ENCODE data around the gene CC2D2A.

CC2D2A gene

GRCh38 chr4:15469402-15470127, at the start of gene CC2D2A:
CC2D2A (plus strand) TSS chr4:15469882; CDS start chr4:15475933, 6,051 bp downstream.
- DNase-seq: peak; percentile 7

GRCh38 chr4:15420642-15421041, 49.0 kb upstream of the CC2D2A start:
- no peak for DNase-seq

- DNase-seq: no peak
Measured at GRCh38 chr4:15423285-15423711, 46.4 kb upstream of the CC2D2A start.

GRCh38 chr4:15425520-15425919, 44.2 kb upstream of the CC2D2A start:
- no peak for DNase-seq

DNA sequence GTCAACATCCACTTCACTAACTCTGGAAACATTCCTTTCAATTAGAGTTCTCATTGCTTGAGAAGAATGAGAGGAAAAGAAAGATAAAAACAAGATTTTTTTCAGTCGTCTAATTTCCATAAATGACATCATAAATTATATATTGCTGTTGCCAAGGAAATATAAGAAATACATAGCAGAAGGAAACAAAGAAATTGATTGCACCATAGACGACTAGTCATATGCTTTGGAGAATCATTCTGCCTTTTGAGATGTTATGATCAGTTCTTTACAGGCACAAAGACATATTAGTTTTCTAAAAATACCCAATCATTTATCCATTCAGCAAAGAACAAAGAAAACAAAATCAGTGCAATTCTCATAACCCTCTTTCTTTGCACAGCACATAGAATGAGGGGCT, 42.5 kb upstream of the CC2D2A start:
- no peak for DNase-seq

DNA sequence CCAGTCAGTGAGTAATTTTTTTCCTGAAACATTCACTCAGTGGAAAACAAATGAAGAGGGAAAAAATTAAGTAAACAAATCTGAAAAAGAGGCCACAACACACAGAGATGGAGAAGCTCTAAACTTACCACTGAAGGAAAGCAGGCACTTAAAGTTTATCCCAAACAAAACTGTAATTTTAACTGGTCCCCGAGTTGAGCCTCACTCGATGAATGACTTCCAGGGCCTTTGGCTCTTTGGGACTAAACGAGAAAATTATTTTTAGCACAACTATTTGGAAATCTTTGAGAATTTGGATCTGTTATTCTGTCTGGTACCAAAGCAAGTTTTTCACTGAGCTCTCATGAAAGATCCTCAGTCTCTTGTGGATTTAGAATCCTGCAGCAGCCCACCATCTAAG, 42.0 kb upstream of the CC2D2A start, which contains the start of gene C1QTNF7:
C1QTNF7 (plus strand) TSS at position 333 of the 400 bp plus-strand sequence. CDS start 7,711 bp downstream, outside the sequence.
- DNase-seq: no peak

GRCh38 chr4:15428611-15429010, 41.1 kb upstream of the CC2D2A start:
- no peak for DNase-seq

- DNase-seq: no peak
Measured at GRCh38 chr4:15434091-15434490, 35.6 kb upstream of the CC2D2A start.

DNA sequence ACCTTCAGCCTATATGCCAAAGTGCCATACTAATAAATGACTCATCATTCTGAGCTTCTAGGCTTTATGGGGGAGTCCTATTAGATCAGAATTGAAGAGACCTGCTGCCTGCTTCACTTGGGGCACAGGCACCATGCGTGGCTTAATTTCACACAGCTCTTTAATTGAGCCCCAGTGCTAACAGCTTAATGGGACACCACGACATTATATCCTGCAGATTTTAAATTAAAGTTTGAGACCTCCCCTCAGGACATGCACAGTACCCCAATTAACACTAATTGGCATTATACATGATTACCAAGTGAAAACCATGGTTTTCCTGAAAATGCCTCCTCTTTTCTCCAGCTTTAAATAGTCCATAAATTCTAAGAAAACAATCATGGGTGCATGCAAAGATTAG, 35.0 kb upstream of the CC2D2A start:
- DNase-seq: no peak

DNA sequence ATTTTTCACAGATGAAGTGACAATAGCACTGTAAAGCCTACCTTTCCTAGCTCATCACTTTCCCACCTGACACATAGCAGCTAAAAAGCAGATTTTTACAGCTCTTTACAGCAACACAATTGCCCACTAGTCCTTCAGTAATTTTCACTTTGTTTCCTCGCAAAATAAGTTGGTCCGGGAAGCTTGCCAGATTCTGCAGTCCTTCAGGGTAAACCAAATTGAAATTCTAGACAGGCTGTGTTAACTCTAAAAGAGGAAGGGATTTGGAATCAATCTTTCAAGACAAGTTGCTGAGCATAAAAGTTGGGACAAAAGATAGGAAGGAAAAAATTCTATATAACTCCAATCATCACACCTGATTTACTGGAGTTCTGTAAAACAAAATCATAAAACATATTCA, 33.2 kb upstream of the CC2D2A start:
- DNase-seq: no peak

GRCh38 chr4:15438939-15439524, 30.6 kb upstream of the CC2D2A start:
- DNase-seq: no peak

GRCh38 chr4:15443371-15444160, 26.1 kb upstream of the CC2D2A start:
- DNase-seq: no peak

GRCh38 chr4:15444276-15444675, 25.4 kb upstream of the CC2D2A start:
- DNase-seq: no peak

GRCh38 chr4:15444879-15445547, 24.7 kb upstream of the CC2D2A start:
- no peak for DNase-seq

GRCh38 chr4:15451181-15451865, 18.4 kb upstream of the CC2D2A start:
- DNase-seq: no peak

- no peak for DNase-seq
Measured at GRCh38 chr4:15451866-15452765, 17.6 kb upstream of the CC2D2A start.

DNA sequence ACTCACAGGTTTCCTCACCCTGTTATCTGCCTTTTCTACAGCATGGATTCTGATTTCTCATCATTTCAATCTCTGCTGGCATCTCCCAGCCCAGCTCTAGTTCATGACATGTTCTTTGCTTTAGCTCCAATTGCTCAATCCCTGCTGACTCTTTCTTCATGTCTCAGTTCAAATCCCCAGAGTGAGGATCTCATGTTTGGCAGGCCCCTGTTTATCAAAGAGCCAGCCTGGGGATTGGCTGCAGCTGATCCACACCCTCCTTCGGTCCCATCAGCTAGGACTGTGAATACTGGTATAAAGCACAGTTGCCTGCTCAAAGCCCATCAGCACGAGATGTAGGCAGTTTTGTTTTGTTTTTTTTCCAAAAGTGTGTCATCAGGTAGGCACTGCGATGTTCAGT, 14.4 kb upstream of the CC2D2A start:
- DNase-seq: no peak

- DNase-seq: peak; percentile 1
Measured at GRCh38 chr4:15457406-15458201, 12.1 kb upstream of the CC2D2A start.

DNA sequence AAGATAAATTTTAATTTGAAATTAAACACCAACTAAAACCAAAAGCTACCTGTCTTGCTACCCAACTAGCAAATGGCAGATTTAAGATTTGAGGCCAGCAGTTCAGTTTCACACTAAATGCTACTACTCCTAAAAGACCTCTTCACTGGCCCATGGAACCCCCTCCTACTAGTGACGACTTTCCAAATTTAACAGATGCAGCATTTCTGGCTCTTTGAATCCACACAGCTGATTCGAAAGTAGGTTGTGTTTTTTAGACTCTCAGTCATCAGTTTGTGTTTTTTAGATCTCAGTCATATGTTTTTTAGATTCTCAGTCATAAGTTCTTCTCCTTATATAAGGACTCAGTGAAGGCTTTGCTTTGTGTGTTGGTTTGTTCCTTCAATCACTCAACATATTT, 11.1 kb upstream of the CC2D2A start:
- no peak for DNase-seq

- no peak for DNase-seq
Measured at GRCh38 chr4:15459706-15460105, 10.0 kb upstream of the CC2D2A start.

DNA sequence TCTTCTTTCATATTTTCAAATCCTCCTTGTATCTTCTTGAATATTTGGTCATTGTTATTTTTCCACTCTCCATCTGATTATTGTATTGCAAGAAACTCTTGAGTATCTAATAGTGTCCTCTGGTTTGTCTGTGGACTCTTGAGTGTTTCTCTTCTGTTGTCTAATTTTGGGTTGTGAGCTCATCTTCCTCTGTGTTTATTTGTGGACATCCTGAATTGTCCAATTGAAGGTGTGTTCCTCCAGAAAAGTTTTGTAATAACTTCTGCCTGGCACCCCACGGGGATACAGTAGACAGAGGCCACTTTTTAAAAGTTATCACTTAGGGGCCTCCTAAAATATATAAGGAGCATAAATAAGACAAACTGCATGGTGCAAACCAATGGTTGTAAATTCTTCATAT, 3.1 kb upstream of the CC2D2A start:
- no peak for DNase-seq

All from NCI-H510A treated with DMSO at 0.1 percent for 48 hours (cell line).